M059J (cell line): ENCODE results near the gene KLHDC3. TPM values are rescaled to one million over a fixed set of nuclear protein-coding genes. Genes with fewer than 3 reads are reported as not detected.
"Not testable (repeated sequence)": the region's sequence is repeated elsewhere in the genome, so short reads cannot be mapped to it uniquely, and the experiment has no call there.

Source experiments
- DNase-seq: peaks from one replicate; pipeline ENCODE4 v3.0.0-alpha.2; 2012; ENCODE audit warnings: low read depth
- total RNA-seq: library from RNA; depleted of rRNA; stranded (reverse); fragments of >200 nt; shearing (Covaris generic); gene quantifications from 2 replicates; pipeline ENCODE4 v1.2.3, GENCODE V29; 2014

Gene KLHDC3
- total RNA-seq, 1 experiment from 2014 or later, result 118 TPM

DNA sequence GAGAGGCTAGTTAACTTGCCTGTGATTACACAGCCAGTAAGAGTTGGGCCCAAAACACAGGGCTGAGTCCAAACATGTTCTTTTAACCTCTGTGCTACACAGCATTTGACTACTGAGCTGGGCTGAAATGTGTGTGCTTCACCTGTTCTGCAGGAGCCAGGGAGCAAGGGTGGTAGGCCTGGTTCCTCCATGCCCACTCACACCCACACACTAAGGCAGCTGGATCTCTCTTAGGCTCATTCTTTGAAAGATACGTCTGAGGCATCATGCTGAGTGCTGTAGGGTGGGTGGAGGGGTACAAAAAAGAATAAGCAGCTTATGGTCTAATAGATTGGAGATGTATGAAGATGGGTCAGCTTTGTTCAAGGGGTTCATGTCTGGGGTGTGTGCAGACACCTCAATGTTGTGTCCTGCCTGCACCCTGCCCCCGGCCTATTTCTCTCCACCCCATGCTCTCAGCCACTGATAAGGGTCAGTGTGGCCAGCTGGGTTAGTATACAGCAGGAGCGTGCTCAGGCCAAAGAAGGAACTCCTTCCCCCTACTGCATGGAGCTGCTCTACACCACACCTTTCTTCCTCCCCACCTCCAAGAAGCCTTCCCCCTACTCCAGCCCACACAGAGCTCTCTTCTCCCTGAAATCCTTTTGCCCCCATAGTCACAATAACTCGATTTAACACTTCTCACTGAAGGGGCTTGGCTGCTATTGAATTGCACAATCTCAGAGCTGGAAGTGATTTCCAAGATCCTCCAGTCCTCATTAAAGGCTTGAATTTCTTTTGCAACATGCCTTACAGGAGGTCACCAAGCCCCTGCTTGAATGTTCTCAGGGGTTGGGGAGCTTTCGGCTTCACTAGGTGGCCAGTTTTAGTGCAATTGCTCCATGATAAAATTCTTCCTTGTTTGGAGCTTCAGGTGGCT, 26.3 kb upstream of the KLHDC3 start:
- no peak for DNase-seq

DNA sequence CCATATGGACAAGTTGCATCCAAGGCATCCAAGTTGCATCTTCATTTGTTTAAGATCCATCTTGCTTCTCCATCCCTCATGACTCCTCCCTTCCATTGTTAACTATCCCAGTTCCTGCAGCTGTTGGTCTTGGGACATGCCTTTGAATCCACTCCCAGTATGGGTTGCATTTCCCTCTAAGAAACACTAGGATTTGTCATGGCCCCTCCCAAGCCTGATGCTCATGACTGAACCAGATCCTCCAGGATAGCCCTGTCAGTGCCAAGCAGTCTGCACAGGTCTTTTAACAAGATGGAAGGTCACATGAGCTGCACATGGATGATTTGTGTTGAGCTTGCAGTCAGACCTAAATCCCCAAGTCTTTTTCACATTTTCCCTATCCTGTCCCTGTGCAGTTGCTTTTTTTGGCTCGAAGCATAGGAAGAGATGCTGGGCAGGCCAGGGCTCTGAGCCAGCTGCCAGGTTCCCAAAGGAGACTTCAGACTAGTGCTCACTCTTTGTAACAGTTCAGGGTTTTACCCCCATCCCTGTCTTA, 25.5 kb upstream of the KLHDC3 start:
- DNase-seq, result no peak

DNA sequence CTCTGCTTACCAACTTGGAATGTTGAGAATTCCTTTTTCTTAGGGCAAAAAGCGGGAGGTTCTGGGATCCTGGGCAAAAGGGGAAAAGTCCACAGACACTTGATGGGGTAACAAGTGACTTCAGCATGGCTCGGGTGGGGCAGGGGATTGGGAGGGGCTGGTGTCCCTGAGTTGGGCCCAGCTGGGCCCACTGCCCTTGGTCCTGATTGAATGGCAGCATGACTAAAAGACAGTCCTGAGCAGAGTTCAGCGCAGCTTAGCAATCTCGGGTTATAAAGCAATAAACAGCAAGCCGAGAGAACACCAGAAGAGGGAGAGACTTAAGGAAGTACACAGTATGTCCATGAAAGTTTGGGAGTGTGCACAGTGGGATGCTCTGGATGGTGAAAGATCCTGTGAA, 24.1 kb upstream of the KLHDC3 start:
- no peak for DNase-seq

DNA sequence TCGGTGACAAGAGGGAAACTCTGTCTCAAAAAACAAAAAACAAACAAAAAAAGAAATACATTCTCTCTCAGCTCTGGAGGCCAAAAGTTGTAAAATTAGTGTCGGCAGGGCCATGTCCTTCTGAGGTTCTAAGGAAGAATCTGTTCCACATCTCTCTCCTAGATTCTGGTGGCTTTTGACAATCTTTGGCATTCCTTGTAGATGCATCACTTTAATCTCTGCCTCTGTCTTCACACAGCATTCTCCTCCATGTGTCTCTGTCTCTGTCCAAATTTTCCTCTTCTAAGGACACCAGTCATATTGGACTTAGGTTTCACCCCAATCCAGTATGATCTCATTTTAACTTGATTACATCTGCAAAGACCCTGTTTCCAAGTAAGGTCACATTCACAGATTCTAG, 20.6 kb upstream of the KLHDC3 start:
- DNase-seq, result no peak

DNA sequence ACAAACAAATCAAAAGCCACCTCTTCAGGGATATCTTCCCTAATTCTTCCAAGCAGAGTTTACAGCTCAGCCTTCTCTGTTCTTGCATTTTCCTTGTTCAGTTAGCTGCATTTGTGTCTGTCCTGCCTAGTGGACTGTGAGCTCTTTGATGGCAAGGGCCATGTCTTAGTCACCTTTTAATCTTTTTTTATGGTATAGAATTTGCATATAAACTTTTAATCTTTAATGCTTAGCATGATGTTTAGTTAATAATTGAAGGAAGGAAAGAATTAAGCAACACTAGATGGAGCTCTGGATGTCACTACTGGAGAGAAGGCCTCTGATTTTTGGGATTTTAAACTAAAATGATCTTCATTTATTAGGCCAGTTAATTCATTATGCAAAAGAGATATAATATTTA, 17.5 kb upstream of the KLHDC3 start:
- no peak for DNase-seq

DNA sequence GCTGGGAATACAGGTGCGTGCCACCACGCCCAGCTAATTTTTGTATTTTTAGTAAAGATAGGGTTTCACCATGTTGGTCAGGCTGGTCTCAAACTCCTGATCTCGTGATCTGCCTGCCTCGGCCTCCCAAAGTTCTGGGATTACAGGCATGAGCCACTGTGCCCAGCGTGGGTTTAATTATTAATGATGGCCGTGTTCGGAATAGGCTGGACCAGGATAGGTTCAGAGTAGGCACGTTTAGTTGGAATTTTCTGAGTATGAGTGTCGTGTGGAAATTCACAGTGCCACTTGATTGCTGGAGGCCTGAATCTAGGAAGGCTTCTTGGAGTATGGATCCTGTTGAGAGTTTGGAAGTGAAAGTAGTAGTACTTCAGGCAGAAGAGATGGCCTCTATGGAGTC, 15.8 kb upstream of the KLHDC3 start:
- not testable (repeated sequence) for DNase-seq

DNA sequence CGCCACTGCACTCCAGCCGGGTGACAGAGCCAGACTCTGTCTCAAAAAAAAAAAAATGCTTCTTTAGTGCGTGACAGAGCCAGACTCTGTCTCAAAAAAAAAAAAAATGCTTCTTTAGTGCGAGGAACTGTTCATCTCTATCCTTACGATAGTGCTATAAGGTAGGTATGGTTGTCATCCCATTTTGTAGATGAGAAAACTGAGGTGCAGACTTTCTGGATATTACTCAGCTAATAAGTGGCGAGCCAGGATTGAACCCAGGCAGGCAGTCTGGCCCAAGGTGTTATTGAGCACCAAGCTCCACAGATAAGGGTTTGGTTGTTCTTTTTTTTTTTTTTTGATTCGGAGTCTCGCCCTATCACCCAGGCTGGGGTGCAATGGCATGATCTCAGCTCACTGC, 12.2 kb upstream of the KLHDC3 start:
- DNase-seq, result no peak

DNA sequence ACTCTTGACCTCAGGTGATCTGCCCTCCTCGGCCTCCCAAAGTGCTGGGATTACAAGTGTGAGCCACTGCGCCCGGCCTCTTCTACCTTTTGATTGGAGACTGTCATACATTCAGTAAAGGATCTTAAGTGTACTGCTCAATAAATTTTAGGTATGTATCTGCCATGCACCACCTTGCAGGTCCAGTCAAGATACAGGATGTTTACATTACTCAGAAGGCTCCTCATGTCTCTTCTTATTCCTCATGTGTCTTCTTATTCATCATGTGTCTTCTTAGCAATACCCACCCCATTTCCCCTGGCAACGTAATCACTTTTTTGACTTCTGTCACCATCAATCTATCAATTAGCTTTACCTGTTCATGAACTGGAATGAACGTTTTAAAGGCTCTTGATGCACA, 8.2 kb upstream of the KLHDC3 start:
- DNase-seq, result no peak

DNA sequence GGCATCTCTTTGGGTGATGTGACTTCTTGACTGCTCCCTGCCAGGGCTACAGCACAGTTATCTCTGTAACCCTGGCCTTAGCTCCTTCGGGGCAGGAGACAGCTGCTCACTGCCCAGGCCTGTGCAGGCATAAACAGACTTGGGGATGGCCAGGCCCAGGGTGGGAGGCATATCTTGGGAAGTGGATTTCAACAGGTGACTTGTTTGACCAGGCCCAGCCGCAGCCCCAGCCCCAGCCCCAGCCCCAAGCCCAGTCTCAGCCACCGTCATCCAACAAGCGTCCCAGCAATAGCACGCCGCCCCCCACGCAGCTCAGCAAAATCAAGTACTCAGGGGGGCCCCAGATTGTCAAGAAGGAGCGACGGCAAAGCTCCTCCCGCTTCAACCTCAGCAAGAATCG, 7.8 kb upstream of the KLHDC3 start:
- no peak for DNase-seq

DNA sequence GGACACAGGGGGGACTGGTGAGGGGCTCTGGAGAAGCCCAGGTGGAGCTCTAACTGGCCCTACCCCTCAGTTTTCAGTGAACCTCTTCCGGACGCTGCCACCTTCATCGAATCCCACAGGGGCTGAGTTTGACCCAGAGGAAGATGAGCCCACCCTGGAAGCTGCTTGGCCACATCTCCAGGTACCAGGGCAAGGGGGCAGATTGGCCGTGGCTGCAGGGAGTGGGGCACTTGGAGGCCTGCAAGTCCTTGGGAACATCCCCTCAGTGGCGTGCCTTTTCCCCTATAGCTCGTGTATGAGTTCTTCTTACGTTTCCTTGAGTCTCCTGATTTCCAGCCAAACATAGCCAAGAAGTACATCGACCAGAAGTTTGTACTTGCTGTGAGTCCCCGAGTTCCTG, 6.9 kb upstream of the KLHDC3 start:
- no peak for DNase-seq

DNA sequence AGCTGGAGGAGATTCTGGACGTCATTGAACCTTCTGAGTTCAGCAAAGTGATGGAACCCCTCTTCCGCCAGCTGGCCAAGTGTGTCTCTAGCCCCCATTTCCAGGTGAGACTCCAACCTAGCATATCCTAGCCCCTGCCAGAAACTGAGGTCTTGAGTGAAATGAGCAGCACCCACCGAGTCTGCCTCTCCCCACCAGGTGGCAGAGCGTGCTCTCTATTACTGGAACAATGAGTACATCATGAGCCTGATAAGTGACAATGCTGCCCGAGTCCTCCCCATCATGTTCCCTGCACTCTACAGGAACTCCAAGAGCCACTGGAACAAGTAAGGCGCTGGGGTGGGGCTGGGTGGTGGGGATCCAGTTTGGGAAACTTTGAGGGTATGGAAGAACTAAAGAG, 4.9 kb upstream of the KLHDC3 start:
- DNase-seq, result peak; percentile 59

DNA sequence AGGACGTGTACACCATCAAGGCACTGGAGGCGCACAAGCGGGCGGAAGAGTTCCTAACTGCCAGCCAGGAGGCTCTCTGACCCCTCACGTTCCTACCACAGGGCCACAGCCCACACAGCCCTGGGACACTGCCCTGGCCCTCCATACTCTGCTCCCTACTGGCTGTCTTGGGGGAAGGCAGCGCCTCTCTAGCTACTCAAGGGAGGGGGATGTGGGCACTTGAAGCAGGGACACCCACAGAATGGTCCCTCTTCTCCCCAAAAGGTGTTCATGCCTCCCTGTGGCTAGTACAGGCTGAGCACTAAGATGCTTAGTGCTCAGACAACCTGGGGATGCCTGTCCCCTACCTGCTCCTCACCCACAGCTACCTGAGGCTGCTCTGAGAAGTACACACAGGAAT, 2.8 kb upstream of the KLHDC3 start:
- no peak for DNase-seq

DNA sequence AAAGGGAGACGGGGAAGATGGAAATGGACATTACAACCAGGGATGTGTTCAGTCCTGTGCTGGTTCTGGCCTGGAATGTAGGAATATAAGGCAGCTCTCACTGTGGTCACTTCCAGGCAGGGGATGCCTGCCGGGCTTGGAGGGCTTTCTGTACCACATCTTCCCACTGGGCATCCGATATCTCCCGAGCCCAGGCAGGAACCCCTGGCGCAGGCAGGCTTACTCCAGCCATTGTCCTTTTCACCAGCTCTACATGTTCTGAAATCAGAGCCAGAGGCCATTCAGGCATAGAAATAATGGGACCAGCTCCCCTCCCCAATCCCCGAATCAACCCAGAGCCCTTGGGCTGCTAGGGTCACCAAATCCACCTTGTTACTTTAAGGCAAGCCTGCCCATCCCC, 1.7 kb upstream of the KLHDC3 start:
- no peak for DNase-seq

DNA sequence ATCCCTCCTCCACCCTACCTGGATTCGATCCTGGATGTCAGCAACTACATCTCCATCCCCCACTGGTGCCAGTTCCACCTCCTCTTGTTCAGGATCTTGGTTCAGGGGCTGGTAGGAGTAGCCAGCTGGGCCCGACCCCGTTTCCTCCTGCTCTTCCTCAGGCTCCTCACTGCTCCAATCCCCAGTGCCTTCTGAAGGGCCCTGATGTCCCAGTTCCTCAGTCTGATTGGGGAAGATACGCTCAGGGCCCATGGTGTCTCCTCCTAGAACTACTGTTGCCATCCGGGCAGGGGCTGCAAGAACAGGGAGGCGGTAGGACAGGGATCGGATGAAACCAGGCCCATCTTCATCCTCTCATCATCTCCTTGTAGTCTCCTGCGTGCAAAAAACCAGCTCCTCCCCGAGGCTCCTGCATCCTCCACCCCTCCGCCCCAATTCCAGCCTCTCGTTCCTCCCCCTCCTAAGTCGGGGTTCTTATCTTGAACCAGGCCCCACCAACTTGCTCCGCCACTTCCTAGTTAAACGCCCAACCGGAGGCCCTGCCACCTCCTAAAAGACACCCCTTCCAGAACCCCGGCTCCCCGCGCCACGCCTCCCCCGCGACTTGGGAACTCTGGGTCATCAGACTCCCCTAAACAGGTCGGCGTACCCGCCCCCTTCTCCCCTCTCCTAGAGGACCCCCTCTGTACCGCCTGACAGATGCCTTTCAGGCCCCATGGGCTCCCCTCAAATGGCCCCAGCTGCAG, 779 bp upstream of the KLHDC3 start:
- peak; percentile 70 for DNase-seq

DNA sequence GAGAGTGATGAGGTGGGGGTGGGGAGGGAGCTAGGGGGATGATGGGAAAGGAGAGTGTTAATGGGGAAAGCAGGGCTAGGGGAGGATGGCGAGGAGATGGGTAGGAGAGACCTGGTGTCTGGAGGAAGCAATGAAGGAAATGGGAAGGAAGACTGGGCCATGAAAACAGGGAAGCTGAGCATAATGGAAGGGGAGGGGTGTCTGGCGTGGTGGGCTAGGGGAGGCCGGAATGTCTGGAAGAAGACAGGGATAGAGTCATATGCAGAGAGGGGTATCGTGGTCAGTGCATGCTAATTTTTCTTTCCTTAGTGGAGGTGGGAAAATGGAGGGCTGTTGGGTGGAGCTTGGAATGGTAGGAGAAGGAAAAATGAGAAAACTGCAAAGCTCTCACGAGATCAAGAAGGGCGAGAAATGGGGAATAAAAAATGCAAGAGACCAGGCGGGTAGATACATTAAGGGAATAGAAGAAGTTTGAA, 423 bp downstream of the KLHDC3 start:
- DNase-seq, result peak; percentile 42

DNA sequence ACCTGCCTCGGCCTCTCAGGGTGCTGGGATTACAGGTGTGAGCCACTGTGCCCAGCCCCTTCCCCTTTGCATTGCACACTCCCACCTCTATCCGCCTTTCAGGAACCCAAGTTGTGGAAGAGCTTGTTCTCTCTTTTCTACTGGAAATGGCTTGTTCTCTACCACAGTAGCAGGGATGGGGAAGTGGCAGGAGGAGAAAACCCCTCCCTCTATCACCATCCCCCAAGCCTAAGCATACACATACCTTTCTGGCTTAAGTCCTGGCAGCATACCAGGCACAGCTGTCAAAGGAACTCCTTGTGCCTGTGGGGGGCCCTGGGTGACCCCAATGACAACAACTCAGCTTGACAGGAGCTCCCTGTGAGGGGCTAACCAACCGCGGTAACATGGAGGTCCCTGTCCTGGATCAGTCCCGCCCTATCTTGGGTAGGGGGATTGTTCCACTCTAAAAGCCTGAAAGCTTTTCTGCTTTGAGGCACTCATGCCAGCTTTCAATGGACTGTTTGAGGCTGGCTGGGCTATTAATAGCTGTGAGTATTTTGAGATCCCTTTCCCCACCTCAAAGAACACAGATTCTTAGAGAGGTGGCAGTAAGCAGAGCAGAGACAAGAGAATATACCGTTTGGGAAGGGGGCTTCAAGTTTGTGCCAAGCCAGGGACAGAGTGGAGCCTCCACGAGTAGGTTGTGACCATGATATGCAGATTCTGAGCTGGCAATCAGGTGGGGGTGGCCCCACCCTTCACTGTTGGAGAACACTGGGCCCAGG, 2.3 kb downstream of the KLHDC3 start:
- DNase-seq, result no peak

DNA sequence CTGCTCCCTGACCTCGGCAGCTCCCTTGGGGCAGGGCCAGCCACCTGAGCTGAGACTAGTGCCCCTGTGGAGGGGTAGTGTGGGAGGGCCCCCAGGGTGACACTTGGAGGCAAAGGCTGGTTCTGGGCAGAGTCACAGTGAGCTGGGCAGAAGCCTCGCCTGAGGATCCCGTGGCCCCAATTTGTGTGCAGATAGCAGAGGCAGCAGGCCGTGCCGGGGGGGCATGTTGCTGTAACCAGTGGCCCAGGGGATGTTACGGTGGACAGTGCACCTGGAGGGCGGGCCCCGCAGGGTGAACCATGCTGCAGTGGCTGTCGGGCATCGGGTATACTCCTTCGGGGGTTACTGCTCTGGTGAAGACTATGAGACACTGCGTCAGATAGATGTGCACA, 2.9 kb downstream of the KLHDC3 start:
- DNase-seq, result no peak

DNA sequence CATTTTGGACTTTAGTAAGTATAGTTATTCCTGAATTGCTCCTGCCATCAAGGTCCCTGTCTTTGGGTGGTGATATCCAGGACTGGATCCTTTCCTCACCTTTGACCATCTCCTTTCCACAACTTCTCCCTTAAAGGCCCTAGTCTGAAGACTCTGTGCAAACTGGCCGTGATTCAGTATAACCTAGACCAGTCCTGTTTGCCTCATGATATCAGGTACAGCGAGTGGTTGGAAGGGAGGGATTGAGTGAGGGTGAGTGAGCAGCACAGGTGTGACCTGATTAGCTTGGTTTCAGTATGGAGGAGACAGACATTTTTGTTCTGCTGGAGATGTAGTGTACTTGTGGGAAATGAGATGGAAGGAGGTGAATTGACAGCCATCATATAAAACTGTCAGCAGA, 5.1 kb downstream of the KLHDC3 start:
- no peak for DNase-seq

DNA sequence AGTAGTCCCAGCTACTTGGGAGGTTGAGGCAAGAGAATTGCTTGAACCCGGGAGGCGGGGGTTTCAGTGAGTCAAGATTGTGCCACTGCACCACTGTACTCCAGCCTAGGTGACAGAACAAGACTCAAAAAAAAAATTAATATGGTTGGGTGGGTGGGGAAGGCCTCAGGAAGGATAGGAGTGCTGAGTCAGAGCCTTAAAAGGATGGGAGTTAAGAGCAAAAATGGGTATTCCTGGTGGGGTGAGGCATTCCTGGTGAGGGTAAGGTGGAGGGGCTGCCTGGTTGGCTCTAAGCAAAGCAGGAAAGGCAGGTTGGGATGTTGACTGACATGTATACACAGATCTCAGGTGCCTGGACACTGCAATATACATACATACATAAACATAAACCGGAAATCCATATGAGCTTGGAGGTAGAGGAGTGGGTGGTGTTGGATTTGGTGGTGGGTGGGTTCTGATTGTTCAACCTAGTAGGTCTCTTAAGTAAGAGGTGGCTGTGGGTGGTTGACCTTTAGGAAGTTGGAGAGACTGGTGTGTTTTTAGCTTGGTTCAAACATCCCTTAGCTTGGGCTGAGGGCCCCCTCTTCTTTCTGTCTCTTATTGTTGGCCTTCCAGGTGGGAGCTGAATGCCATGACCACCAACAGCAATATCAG, 6.1 kb downstream of the KLHDC3 start:
- no peak for DNase-seq

DNA sequence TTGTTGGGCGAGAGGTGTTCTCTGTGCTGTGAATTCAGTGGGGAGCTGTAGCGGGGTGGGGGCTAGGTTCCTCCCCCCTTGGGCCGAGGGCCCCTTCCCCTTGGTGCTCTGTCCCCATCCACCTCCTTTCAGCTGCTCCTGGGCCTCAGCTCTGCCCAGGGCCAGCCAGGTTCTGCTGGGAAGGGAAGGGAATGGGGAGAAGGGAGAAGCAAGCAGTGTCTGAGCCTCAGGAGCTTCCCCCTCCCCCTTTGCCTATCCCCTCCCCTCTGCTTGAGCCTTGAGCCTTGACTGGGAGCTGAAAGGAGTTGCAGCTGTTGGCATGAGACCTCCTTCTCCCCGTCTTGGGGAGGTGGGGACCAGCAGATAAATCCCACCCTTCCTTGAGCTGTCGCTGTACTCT, 6.8 kb downstream of the KLHDC3 start:
- DNase-seq, result peak; percentile 41

DNA sequence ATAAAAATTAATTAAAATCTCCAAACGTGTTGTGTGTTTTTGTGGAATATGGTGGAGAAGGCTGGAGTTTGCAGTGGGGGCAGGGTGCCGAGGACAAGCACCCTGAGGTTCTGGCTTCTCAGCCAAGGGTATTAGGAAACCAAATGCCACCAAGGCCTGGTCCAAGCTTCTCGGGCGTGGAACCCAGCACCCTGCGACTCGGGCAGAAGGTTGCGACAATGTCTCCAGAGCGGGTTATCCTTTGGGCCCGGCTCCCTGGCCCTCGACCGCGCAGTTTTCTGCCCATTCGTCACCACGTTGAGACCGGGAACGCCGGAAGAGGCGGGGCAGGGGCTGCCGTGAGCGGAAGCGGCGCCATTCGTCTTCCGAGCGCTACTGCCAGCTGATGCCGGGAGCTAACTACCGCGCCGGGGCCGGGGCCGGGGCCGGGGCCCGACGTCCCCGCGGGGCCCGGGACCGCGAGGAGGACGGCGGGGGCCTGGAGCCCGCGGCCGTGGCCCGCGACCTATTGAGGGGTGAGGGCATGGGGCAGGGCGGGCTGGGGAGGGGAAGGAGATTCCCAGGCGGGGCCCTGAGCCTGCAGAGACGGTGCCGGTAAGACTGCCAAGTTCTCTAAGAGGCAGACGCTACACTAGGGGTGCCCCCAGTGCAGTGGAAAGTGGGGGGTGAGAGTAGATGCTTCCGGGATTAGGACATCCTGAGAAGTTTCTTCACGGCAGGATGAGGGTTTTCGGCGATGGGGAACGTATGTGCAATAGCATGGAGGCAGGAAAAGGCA, 7.4 kb downstream of the KLHDC3 start, which contains the start of gene RRP36:
Gene RRP36 (plus strand): TSS at position 354 of the 778 bp plus-strand sequence. CDS start 32 bp downstream, at position 386.
- peak; percentile 80 for DNase-seq
